Right lobe of liver (tissue), 6 donors: ENCODE results near the gene TENM3. TPM values are rescaled to one million over a fixed set of nuclear protein-coding genes. Genes with fewer than 3 reads are reported as not detected.

Source experiments
- ATAC-seq, 4 donors: fragments of 200-7000 bp; cut with Tn5 transposase; one replicate each; pipeline ENCODE4 v1.9.1; 2020; ENCODE audit warnings: mild to moderate bottlenecking in 4 of 4, moderate library complexity in 4 of 4
- DNase-seq, 3 donors: peaks; one replicate each; pipeline ENCODE4 v3.0.0-alpha.2; 2020
- H3K27ac ChIP-seq, 3 donors: fragments of 200-600 bp; one replicate each; pipeline ENCODE4 v1.8.0; 2022
- H3K27me3 ChIP-seq, 2 donors: fragments of 200-600 bp; one replicate each; pipeline ENCODE4 v1.8.0; 2022
- H3K36me3 ChIP-seq, 4 donors: fragments of 200-600 bp; sonication (generic) in 1 of 4; one replicate each; pipeline versions ENCODE4 v1.5.1 to v1.8.0; 2017 to 2022; ENCODE audit warnings: control low read depth in 1 of 4
- H3K4me1 ChIP-seq, 4 donors: fragments of 200-600 bp; sonication (generic) in 1 of 4; one replicate each; pipeline versions ENCODE4 v1.5.1 to v1.8.0; 2017 to 2022; ENCODE audit warnings: control low read depth in 1 of 4
- H3K4me3 ChIP-seq, 3 donors: fragments of 200-600 bp; one replicate each; pipeline ENCODE4 v1.8.0; 2022
- H3K9me3 ChIP-seq, 4 donors: fragments of 200-600 bp; sonication (generic) in 1 of 4; one replicate each; pipeline versions ENCODE4 v1.5.1 to v1.8.0; 2017 to 2022; ENCODE audit warnings: control low read depth in 1 of 4
- POLR2A ChIP-seq: fragments of 450-650 bp; IDR thresholded peaks from one replicate; pipeline ENCODE4 v1.6.1; 2017; ENCODE audit warnings: antibody characterized with exemption, mild to moderate bottlenecking
- WGBS: methylation state at CpG from one replicate; pipeline ENCODE4 v1.1.6; 2018; ENCODE audit warnings: low coverage, low lambda C conversion rate; ENCODE audit not compliant: insufficient coverage; ENCODE audit errors: missing lambda C conversion rate; 5-methylcytosine and 5-hydroxymethylcytosine counted together
- intact Hi-C, 2 donors: fragments of 100-400 bp; cut with DNase I; formaldehyde crosslinking; loops; one replicate each; pipeline versions ENCODE4 v1.11.2 to v1.14.1; 2022
- total RNA-seq, 6 experiments: library from RNA; depleted of rRNA in 2 of 6; stranded (reverse); fragments of >200 nt in 2 of 6; fragmentation: NEBNext Ultra II Directional in 3 of 6; extraction: Animal tissue kit (Norgen Biotek cat#: 25700) in 3 of 6; gene quantifications; one replicate each; pipeline versions ENCODE4 v1.1.0 to v1.2.4, GENCODE V29; 2016 to 2023
- TF ChIP-seq, protein P1 (sequence below), 4 donors: fragments of 200-600 bp in 3 of 4; fragments of 450-650 bp in 1 of 4; IDR thresholded peaks; one replicate each; pipeline versions ENCODE4 v1.5.1 to v1.8.0; 2016 to 2022; ENCODE audit warnings: antibody characterized with exemption in 4 of 4, mild to moderate bottlenecking in 2 of 4
- donor health status: DM: no; HTN: yes; CAD: no.
- donor health status: DM: no; HTN: no; CAD: no.
- donor health status: DM: no; HTN: no; CAD: no.
- donor health status: DM: no; HTN: yes; CAD: no.
- donor health status: DM: no; HTN: yes; CAD: no.

The TENM3 gene
- total RNA-seq, 6 experiments from 2014 or later: 0.06 to 3.0 (median 1.1) TPM

DNA sequence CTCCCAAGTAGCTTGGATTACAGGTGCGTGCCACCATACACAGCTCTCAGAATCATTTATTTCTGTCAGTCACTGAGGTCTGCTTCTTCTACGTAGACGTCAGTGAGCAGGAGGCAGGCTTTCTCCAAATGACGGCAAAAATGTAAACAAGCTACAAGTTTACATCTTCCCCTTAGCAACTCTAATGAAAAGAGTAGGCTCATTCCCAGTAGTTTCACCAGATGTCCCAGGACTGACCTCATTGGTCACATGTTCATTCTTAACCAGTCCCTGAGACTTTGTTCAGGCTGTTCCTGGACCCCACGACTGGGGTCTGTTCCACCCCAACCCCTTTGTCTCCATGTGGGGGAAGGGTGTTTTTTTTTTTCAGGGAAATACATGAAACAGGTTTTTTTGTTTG lies 67.1 kb downstream of the TENM3 start:
- Histone ChIP-seq H3K4me3 (no peak overlapping the region), H3K9me3 (peaks cover 0 to 9% (median 0%) of the 10 kb centered on the region in 4 donors), H3K4me1 (no peaks in the 10 kb centered on the region), H3K36me3 (no peaks in the 10 kb centered on the region), H3K27me3 (no peaks in the 10 kb centered on the region), H3K27ac (no peak overlapping the region)
- no peak for DNase-seq
- no peak for TF ChIP-seq POLR2A
- TF ChIP-seq, protein P1, sequence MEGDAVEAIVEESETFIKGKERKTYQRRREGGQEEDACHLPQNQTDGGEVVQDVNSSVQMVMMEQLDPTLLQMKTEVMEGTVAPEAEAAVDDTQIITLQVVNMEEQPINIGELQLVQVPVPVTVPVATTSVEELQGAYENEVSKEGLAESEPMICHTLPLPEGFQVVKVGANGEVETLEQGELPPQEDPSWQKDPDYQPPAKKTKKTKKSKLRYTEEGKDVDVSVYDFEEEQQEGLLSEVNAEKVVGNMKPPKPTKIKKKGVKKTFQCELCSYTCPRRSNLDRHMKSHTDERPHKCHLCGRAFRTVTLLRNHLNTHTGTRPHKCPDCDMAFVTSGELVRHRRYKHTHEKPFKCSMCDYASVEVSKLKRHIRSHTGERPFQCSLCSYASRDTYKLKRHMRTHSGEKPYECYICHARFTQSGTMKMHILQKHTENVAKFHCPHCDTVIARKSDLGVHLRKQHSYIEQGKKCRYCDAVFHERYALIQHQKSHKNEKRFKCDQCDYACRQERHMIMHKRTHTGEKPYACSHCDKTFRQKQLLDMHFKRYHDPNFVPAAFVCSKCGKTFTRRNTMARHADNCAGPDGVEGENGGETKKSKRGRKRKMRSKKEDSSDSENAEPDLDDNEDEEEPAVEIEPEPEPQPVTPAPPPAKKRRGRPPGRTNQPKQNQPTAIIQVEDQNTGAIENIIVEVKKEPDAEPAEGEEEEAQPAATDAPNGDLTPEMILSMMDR (IDR thresholded peaks at IDR 0.05): no peak
- intact Hi-C loops: no loop called here
- 65% methylated on average over 5 of the region's 5 CpGs for WGBS
- no peak for ATAC-seq

DNA sequence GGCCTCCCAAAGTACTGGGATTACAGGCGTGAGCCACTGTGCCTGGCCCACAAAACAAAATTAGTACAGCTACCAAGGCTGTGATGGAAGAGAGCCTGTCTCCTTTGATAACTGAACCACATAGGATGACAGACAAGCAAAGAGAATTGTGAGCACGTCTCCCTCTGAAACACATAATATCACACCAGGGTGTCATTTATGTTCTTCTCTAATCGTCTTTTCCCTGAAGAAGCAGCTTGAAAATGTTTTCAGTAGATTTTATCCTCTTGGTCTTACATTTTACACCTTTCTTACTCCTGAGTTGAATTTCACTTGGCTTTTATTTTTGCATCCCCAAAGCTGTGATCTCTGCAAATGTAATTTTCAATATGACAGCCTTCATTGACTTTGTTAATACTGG lies 67.8 kb downstream of the TENM3 start:
- TF ChIP-seq, protein P1 (IDR thresholded peaks at IDR 0.05): no peak
- no peak for TF ChIP-seq POLR2A
- no peaks in the 10 kb centered on the region for H3K4me1 ChIP-seq
- intact Hi-C loops: no loop called here

DNA sequence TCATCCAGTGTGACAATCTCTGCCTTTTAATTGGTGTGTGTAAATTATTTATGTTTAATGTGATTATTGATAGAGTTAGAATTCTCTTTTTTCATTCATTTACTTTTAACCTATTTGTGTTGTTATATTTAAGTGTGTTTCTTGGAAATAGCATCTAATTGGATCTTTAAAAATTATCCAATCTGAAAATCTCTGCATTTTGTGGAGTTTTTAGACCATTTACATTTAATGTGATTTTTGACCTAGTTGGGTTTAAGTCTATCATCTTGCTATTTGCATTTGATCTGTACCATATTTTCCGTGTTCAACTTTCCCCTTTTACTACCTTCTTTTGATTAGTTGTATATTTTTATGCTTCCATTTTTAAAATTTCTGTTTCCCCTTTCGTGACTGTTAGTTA lies 71.3 kb downstream of the TENM3 start:
- Histone ChIP-seq H3K9me3 (peaks cover 0 to 9% (median 0%) of the 10 kb centered on the region in 4 donors), H3K4me1 (no peaks in the 10 kb centered on the region), H3K36me3 (no peaks in the 10 kb centered on the region), H3K27ac (no peak overlapping the region), H3K4me3 (no peak overlapping the region), H3K27me3 (no peaks in the 10 kb centered on the region)
- WGBS: 55% methylated on average over 2 of the region's 2 CpGs
- TF ChIP-seq POLR2A: no peak
- TF ChIP-seq, protein P1 (IDR thresholded peaks at IDR 0.05): no peak
- ATAC-seq (no peak), DNase-seq (no peak)
- intact Hi-C loops: no loop called here

More for the DNA sequence above, 67.8 kb downstream of the TENM3 start:
- Histone ChIP-seq H3K9me3 (peaks cover 0 to 9% (median 0%) of the 10 kb centered on the region in 4 donors), H3K36me3 (no peaks in the 10 kb centered on the region), H3K27me3 (no peaks in the 10 kb centered on the region), H3K27ac (no peak overlapping the region), H3K4me3 (no peak overlapping the region)
- ATAC-seq (no peak), DNase-seq (no peak)
- 54% methylated on average over 2 of the region's 3 CpGs for WGBS

DNA sequence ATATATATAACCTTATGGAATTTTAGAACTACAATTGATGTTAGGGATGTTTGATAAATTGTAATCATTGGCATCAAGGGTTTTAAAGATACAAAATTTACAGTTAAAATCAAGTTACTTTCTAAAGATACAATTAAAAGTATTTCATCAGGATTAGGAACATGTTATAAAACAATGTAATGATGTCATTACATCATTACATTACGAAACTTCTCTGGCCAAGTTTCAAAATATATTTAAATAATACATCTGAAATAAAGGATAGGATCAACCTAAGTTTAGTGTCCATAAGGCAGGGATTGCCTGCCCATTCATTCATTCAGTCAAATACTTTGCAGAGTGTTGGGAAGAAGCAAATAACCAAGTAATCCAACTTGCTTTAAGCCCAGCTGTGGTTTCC lies 75.1 kb downstream of the TENM3 start:
- WGBS: 52% methylated on average over 1 of the region's 1 CpG
- TF ChIP-seq POLR2A: no peak
- peaks cover 0 to 7% (median 0%) of the 10 kb centered on the region in 4 donors for H3K4me1 ChIP-seq
- DNase-seq (no peak), ATAC-seq (no peak)
- H3K4me3 ChIP-seq: no peak overlapping the region
- no peaks in the 10 kb centered on the region for H3K36me3 ChIP-seq
- H3K27ac ChIP-seq: no peak overlapping the region
- intact Hi-C loops: no loop called here
- peaks cover 0 to 9% (median 0%) of the 10 kb centered on the region in 4 donors for H3K9me3 ChIP-seq
- H3K27me3 ChIP-seq: no peaks in the 10 kb centered on the region

DNA sequence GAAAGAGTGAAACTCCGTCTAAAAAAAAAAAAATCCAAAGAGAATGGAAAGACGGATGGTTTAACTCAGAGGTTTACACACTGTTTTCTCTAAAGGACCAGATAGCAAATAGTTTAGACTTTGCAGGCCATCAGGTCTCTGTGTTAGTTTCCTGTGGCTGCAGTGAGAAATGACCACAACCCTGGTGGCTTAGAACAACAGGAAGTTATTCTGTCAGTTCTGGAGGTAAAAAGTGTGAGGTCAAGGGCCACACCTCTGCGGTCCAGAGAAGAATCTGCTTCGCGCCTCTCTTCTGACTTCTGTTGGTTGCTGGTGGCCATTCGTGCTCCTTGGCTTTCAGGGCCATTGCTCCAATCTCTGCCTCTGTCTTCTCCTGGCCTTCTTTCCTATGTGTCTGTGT lies 76.9 kb downstream of the TENM3 start:
- ATAC-seq: no peak
- H3K4me3 ChIP-seq: no peak overlapping the region
- intact Hi-C loops: no loop called here
- no peak for DNase-seq
- H3K27ac ChIP-seq: no peak overlapping the region
- no peaks in the 10 kb centered on the region for H3K36me3 ChIP-seq
- H3K9me3 ChIP-seq: no peaks in the 10 kb centered on the region
- no peaks in the 10 kb centered on the region for H3K27me3 ChIP-seq
- 63% methylated on average over 6 of the region's 6 CpGs for WGBS
- no peak for TF ChIP-seq POLR2A
- TF ChIP-seq, protein P1 (IDR thresholded peaks at IDR 0.05): no peak
- peaks cover 0 to 7% (median 0%) of the 10 kb centered on the region in 4 donors for H3K4me1 ChIP-seq
